ENCODE data around the gene POU2F3. TPM values are rescaled to one million over a fixed set of nuclear protein-coding genes. Genes with fewer than 3 reads are reported as not detected.

POU2F3 gene
- total RNA-seq, 4 donors from 2014 or later, result 0.27 to 0.46 TPM; not detected in 2

- Histone ChIP-seq H3K27ac (peak within 1 kb of the TSS; percentile 84 to 96 (median 92)), H3K4me3 (peak within 1 kb of the TSS; percentile 79 to 87), H3K36me3 (peaks cover 0 to 6% of the 10 kb centered on the region in 2 donors), H3K4me1 (peaks cover 6 to 33% (median 6%) of the 10 kb centered on the region in 3 donors), H3K27me3 (no peaks in the 10 kb centered on the region), H3K9me3 (no peaks in the 10 kb centered on the region)
- ATAC-seq, result peak; percentile 82
- WGBS, 2 donors (ENCODE audit: low coverage in 1 of 2), result 1 to 3% methylated on average over 10 to 15 of the region's 84 CpGs
- peak in 2 of 4 experiments; percentile 11 to 28 for TF ChIP-seq CTCF (IDR thresholded peaks at IDR 0.05)
- peak; percentile 76 to 83 for TF ChIP-seq POLR2A (IDR thresholded peaks at IDR 0.05)
- TF ChIP-seq EP300 (IDR thresholded peaks at IDR 0.05), result no peak
- TF ChIP-seq POLR2AphosphoS5 (IDR thresholded peaks at IDR 0.05), result peak; percentile 43
These were observed 85.2 kb downstream of the POU2F3 start, which contains the start of gene TLCD5 for GRCh38 chr11:120324932-120325810. Gene TLCD5 (plus strand): TSS chr11:120325299. CDS start chr11:120327442, 2,143 bp downstream.

GRCh38 chr11:120326228-120326627, 86.3 kb downstream of the POU2F3 start:
- 38 to 53% methylated on average over 2 to 3 of the region's 3 CpGs for WGBS, 2 donors (ENCODE audit: low coverage in 1 of 2)
- Histone ChIP-seq H3K27me3 (no peaks in the 10 kb centered on the region), H3K27ac (peak overlapping the region; percentile 27 to 96 (median 92)), H3K36me3 (peaks cover 0 to 17% of the 10 kb centered on the region in 2 donors), H3K4me3 (peak overlapping the region in 1 of 2 donors; percentile 79), H3K9me3 (no peaks in the 10 kb centered on the region), H3K4me1 (peaks cover 6 to 34% (median 6%) of the 10 kb centered on the region in 3 donors)
- no peak for TF ChIP-seq POLR2A (IDR thresholded peaks at IDR 0.05)
- peak; percentile 47 for TF ChIP-seq POLR2AphosphoS5 (IDR thresholded peaks at IDR 0.05)
- TF ChIP-seq EP300 (IDR thresholded peaks at IDR 0.05), result no peak
- ATAC-seq, result peak; percentile 25

- no peak for ATAC-seq
- WGBS, 2 donors (ENCODE audit: low coverage in 1 of 2), result 31 to 45% methylated on average over 4 of the region's 4 CpGs
- Histone ChIP-seq H3K27me3 (no peaks in the 10 kb centered on the region), H3K27ac (peak overlapping the region in 3 of 4 donors; percentile 27 to 96 (median 33)), H3K4me1 (peaks cover 6 to 41% (median 11%) of the 10 kb centered on the region in 3 donors), H3K36me3 (peaks cover 0 to 20% of the 10 kb centered on the region in 2 donors), H3K9me3 (no peaks in the 10 kb centered on the region), H3K4me3 (no peak overlapping the region)
- TF ChIP-seq POLR2A (IDR thresholded peaks at IDR 0.05) (no peak), EP300 (IDR thresholded peaks at IDR 0.05) (no peak), CTCF (IDR thresholded peaks at IDR 0.05) (no peak), POLR2AphosphoS5 (IDR thresholded peaks at IDR 0.05) (no peak)
These were observed 86.9 kb downstream of the POU2F3 start for GRCh38 chr11:120326845-120327281.

- Histone ChIP-seq H3K9me3 (no peaks in the 10 kb centered on the region), H3K27ac (peak overlapping the region in 1 of 4 donors; percentile 96), H3K4me1 (peaks cover 6 to 45% (median 11%) of the 10 kb centered on the region in 3 donors), H3K27me3 (no peaks in the 10 kb centered on the region), H3K36me3 (peaks cover 0 to 20% of the 10 kb centered on the region in 2 donors), H3K4me3 (no peak overlapping the region)
- no peak for TF ChIP-seq CTCF (IDR thresholded peaks at IDR 0.05)
- ATAC-seq, result no peak
- WGBS, 2 donors (ENCODE audit: low coverage in 1 of 2), result 94 to 98% methylated on average over 2 to 4 of the region's 4 CpGs
These were observed 87.4 kb downstream of the POU2F3 start for GRCh38 chr11:120327311-120327710.

- Histone ChIP-seq H3K27ac (no peak overlapping the region), H3K27me3 (no peaks in the 10 kb centered on the region), H3K9me3 (no peaks in the 10 kb centered on the region), H3K4me3 (no peak overlapping the region), H3K4me1 (peaks cover 6 to 66% (median 11%) of the 10 kb centered on the region in 3 donors), H3K36me3 (peaks cover 0 to 20% of the 10 kb centered on the region in 2 donors)
- WGBS, 2 donors (ENCODE audit: low coverage in 1 of 2), result 76 to 93% methylated on average over 2 to 3 of the region's 3 CpGs
- TF ChIP-seq CTCF (IDR thresholded peaks at IDR 0.05), result no peak
- TF ChIP-seq POLR2A (IDR thresholded peaks at IDR 0.05), result no peak
- no peak for TF ChIP-seq EP300 (IDR thresholded peaks at IDR 0.05)
- TF ChIP-seq POLR2AphosphoS5 (IDR thresholded peaks at IDR 0.05), result no peak
- ATAC-seq, result no peak
These were observed 89.6 kb downstream of the POU2F3 start for GRCh38 chr11:120329556-120329955.
